GM12878 (cell line): ENCODE results near the gene SH3YL1. TPM values are rescaled to one million over a fixed set of nuclear protein-coding genes. Genes with fewer than 3 reads are reported as not detected.

Experiments used
- ATAC-seq: fragments of 200-7000 bp; cut with Tn5 transposase; 3 replicates; pipeline ENCODE4 v1.9.1; 2020; ENCODE audit warnings: mild to moderate bottlenecking, moderate library complexity
- BruUV-seq: library from RNA; stranded (reverse); fragments of 400-500 nt; replicated peaks from 2 replicates; lab custom pipeline; 2021; lab: Mats Ljungman, UMichigan
- CTCF ChIA-PET: fragments of 300-600 bp; sonication (Branson Sonifier 250); formaldehyde crosslinking; extraction: SDS; loops from one replicate; lab custom pipeline; 2021; ENCODE audit warnings: inconsistent platforms; lab: Yijun Ruan, JAX
- POLR2A ChIA-PET: fragments of 350-600 bp; formaldehyde crosslinking; extraction: SDS; loops from one replicate; lab custom pipeline; 2021; ENCODE audit warnings: inconsistent platforms; lab: Charles Lee
- RAD21 ChIA-PET: fragments of 300-600 bp; sonication (Branson Sonifier 250); formaldehyde crosslinking; loops from one replicate; lab custom pipeline; 2023; ENCODE audit warnings: antibody characterized with exemption; ENCODE audit not compliant: unreplicated experiment; lab: Charles Lee
- SMC1A ChIA-PET: fragments of 300-600 bp; sonication (Branson Sonifier 250); formaldehyde crosslinking; loops from one replicate; lab custom pipeline; 2023; ENCODE audit not compliant: unreplicated experiment, uncharacterized antibody; lab: Charles Lee
- DNase-seq: peaks from one replicate; pipeline ENCODE4 v3.0.0-alpha.2; 2011; ENCODE audit warnings: low read depth, low spot score
- FAIRE-seq: peaks from 3 replicates; lab custom pipeline; 2011; peaks lifted over from hg19 to GRCh38; lab: Jason Lieb, UNC
- H2AFZ ChIP-seq: 2 replicates; pipeline ENCODE4 v1.6.0; 2011; ENCODE audit warnings: low read depth, low read length, control low read depth; ENCODE audit not compliant: control insufficient read depth
- H3K27ac ChIP-seq: 2 replicates; pipeline ENCODE4 v1.5.1; 2011; ENCODE audit warnings: control low read depth; ENCODE audit not compliant: control insufficient read depth, insufficient read depth
- H3K27me3 ChIP-seq, 2 experiments: replicated peaks in 1 of 2; 2 replicates each; pipeline versions ENCODE4 v1.6.0 to v1.6.1; 2011; ENCODE audit warnings: low read length in 1 of 2; ENCODE audit not compliant: control insufficient read depth in 2 of 2, insufficient read depth in 2 of 2
- H3K36me3 ChIP-seq, 2 experiments: 2 replicates each; pipeline ENCODE4 v1.5.1; 2011; ENCODE audit warnings: low read length in 1 of 2; ENCODE audit not compliant: control insufficient read depth in 2 of 2, insufficient read depth in 2 of 2
- H3K4me1 ChIP-seq: 2 replicates; pipeline ENCODE4 v1.6.1; 2011; ENCODE audit warnings: mild to moderate bottlenecking, low read length, moderate library complexity, mixed read lengths; ENCODE audit not compliant: control insufficient read depth, insufficient read depth
- H3K4me2 ChIP-seq: 2 replicates; pipeline ENCODE4 v1.6.0; 2011; ENCODE audit warnings: control low read depth; ENCODE audit not compliant: control insufficient read depth, insufficient read depth
- H3K4me3 ChIP-seq: fragments of 200-600 bp; sonication (generic); 2 replicates; pipeline ENCODE4 v1.5.1; 2016
- H3K79me2 ChIP-seq: 2 replicates; pipeline ENCODE4 v1.6.0; 2011; ENCODE audit warnings: low read length; ENCODE audit not compliant: control insufficient read depth, insufficient read depth
- H3K9ac ChIP-seq: 2 replicates; pipeline ENCODE4 v1.8.0; 2011; ENCODE audit warnings: low read length, control low read depth, mixed read lengths; ENCODE audit not compliant: control insufficient read depth, insufficient read depth
- H3K9me3 ChIP-seq: replicated peaks from 3 replicates; pipeline ENCODE4 v1.5.1; 2011; ENCODE audit warnings: mild to moderate bottlenecking, low read length; ENCODE audit not compliant: control insufficient read depth, insufficient read depth
- H4K20me1 ChIP-seq: 2 replicates; pipeline ENCODE4 v1.6.0; 2011; ENCODE audit not compliant: control insufficient read depth, insufficient read depth
- ATF7 ChIP-seq: fragments of 450-650 bp; IDR thresholded peaks from 2 replicates; pipeline ENCODE4 v1.6.1; 2016; ENCODE audit warnings: low read depth, mild to moderate bottlenecking
- FOXM1 ChIP-seq: IDR thresholded peaks from 2 replicates; pipeline ENCODE4 v1.6.1; 2012; ENCODE audit warnings: low read depth, mild to moderate bottlenecking, inconsistent platforms, low read length, moderate library complexity
- RBBP5 ChIP-seq: fragments of 200-600 bp; sonication (generic); conservative IDR thresholded peaks from 2 replicates; pipeline ENCODE4 v1.6.1; 2016
- TAF1 ChIP-seq: IDR thresholded peaks from 2 replicates; pipeline ENCODE4 v1.6.1; 2011; ENCODE audit warnings: mild to moderate bottlenecking, low read depth, low read length, borderline replicate concordance
- WGBS: methylation state at CpG from one replicate; pipeline ENCODE4 v1.1.6; 2016; ENCODE audit warnings: low lambda C conversion rate; ENCODE audit not compliant: insufficient replicate concordance, insufficient coverage; ENCODE audit errors: missing lambda C conversion rate; 5-methylcytosine and 5-hydroxymethylcytosine counted together
- in situ Hi-C: fragments of 300-500 bp; cut with MboI; formaldehyde crosslinking; loops from 9 replicates; pipeline ENCODE4 v1.14.3; 2018; ENCODE audit warnings: mixed read lengths
- intact Hi-C: fragments of 100-400 bp; cut with micrococcal nuclease; formaldehyde crosslinking; loops from one replicate; pipeline ENCODE4 v1.14.2; 2022; ENCODE audit not compliant: unreplicated experiment
- polyA plus RNA-seq, 11 experiments: library from polyadenylated mRNA; depleted of rRNA in 4 of 11; unstranded in 6 of 11; stranded (reverse) in 5 of 11; fragments of >200 nt; fragmentation: Nextera tagmentation in 4 of 11; fragmentation: Illumina TruSeq in 1 of 11; extraction: Ambion mirVana in 4 of 11; extraction: Trizol in 1 of 11; gene quantifications; 1 replicate in 1 of 11; 2 replicates in 10 of 11; pipeline versions ENCODE4 v1.2.1 to v1.2.3, GENCODE V29; 2011 to 2016; ENCODE audit warnings: inconsistent platforms in 2 of 11, missing spikeins in 2 of 11, low read depth in 1 of 11
- total RNA-seq, 4 experiments: library from RNA; depleted of rRNA in 3 of 4; stranded (reverse); fragments of >200 nt in 3 of 4; fragmentation: Illumina TruSeq in 1 of 4; extraction: Trizol in 1 of 4; gene quantifications; 2 replicates each; pipeline versions ENCODE4 v1.2.1 to v1.2.3, GENCODE V29; 2013 to 2021

The SH3YL1 gene
- total and polyA plus RNA-seq, 10 of the 15 experiments (the other 5 are each of a cell fraction or from before 2014, with no cell fraction given), result 12.2 to 22.4 (median 17.2) TPM

GRCh38 chr2:199041-199966, 64.5 kb downstream of the SH3YL1 start:
- H2AFZ ChIP-seq, result no peak overlapping the region
- POLR2A ChIA-PET, result no interaction called here
- WGBS, result 52% methylated on average over 22 of the region's 22 CpGs
- no peaks in the 10 kb centered on the region for H4K20me1 ChIP-seq
- no peak for DNase-seq
- H3K4me1 ChIP-seq, result no peaks in the 10 kb centered on the region
- CTCF ChIA-PET, result no interaction called here
- no peak overlapping the region for H3K9ac ChIP-seq
- no peaks in the 10 kb centered on the region for H3K79me2 ChIP-seq
- intact Hi-C loops (no loop called here), in situ Hi-C loops (no loop called here)
- ATAC-seq, result peak; percentile 88
- BruUV-seq, result no TSS peak
- RAD21 ChIA-PET, result no interaction called here
- H3K4me2 ChIP-seq, result no peak overlapping the region
- H3K4me3 ChIP-seq, result no peak overlapping the region
- SMC1A ChIA-PET, result interaction anchor here (1.0 to 1.4 kb wide), 3 partner anchors 16 to 63 kb away, joined by 3 to 6 read pairs (median 3); no protein-coding TSS in a partner anchor
- TF ChIP-seq TAF1 (no peak), ATF7 (0 out of 2 replicates have a peak, but pooled peaks have one; percentile 22)
- no peak for FAIRE-seq
- H3K36me3 ChIP-seq, result no peaks in the 10 kb centered on the region
- no peaks in the 10 kb centered on the region; a peak in 1 of 4 replicates for H3K27me3 ChIP-seq
- H3K27ac ChIP-seq, result no peak overlapping the region
- H3K9me3 ChIP-seq, result no peaks in the 10 kb centered on the region

GRCh38 chr2:196406-196805, 67.4 kb downstream of the SH3YL1 start:
- FAIRE-seq, result no peak
- SMC1A ChIA-PET, result interaction anchor here (0.6 kb wide), 1 partner anchor 19 kb away, joined by 3 read pairs; no protein-coding TSS in a partner anchor
- Histone ChIP-seq H3K9ac (no peak overlapping the region), H3K27ac (no peak overlapping the region), H3K79me2 (no peaks in the 10 kb centered on the region), H3K4me1 (no peaks in the 10 kb centered on the region), H3K4me3 (no peak overlapping the region), H3K27me3 (no peaks in the 10 kb centered on the region), H3K9me3 (no peaks in the 10 kb centered on the region), H2AFZ (no peak overlapping the region)
- CTCF ChIA-PET, result no interaction called here
- intact Hi-C loops, result no loop called here
- in situ Hi-C loops, result no loop called here
- POLR2A ChIA-PET, result no interaction called here
- BruUV-seq, result no TSS peak
- no peak for TF ChIP-seq FOXM1
- TF ChIP-seq RBBP5, result no peak
- TF ChIP-seq, all 136 proteins: peak for 0
- Histone ChIP-seq H3K4me2 (no peak overlapping the region), H4K20me1 (no peaks in the 10 kb centered on the region), H3K36me3 (no peaks in the 10 kb centered on the region)
- ATAC-seq (no peak), DNase-seq (no peak)
- RAD21 ChIA-PET, result no interaction called here
- WGBS, result 41% methylated on average over 5 of the region's 5 CpGs
